Tibial nerve (tissue), 4 donors: Measurements from ENCODE around the gene ACVR1. TPM values are rescaled to one million over a fixed set of nuclear protein-coding genes. Genes with fewer than 3 reads are reported as not detected.

Source experiments
- DNase-seq, 2 donors: peaks; one replicate each; pipeline ENCODE4 v3.0.0-alpha.2; 2019; ENCODE audit warnings: low spot score in 2 of 2
- H3K27ac ChIP-seq, 4 donors: fragments of 200-600 bp; sonication (generic) in 3 of 4; one replicate each; pipeline ENCODE4 v1.5.1; 2017 to 2019; ENCODE audit warnings: mild to moderate bottlenecking in 1 of 4
- H3K27me3 ChIP-seq, 2 donors: fragments of 200-600 bp; sonication (generic) in 1 of 2; one replicate each; pipeline versions ENCODE4 v1.5.1 to v1.6.0; 2017 to 2019
- H3K36me3 ChIP-seq, 3 donors: fragments of 200-600 bp; sonication (generic); one replicate each; pipeline ENCODE4 v1.5.1; 2018 to 2019
- H3K4me1 ChIP-seq, 4 donors: fragments of 200-600 bp; sonication (generic) in 3 of 4; one replicate each; pipeline ENCODE4 v1.5.1; 2017 to 2019
- H3K4me3 ChIP-seq, 4 donors: fragments of 200-600 bp; sonication (generic) in 3 of 4; one replicate each; pipeline ENCODE4 v1.5.1; 2017 to 2019; ENCODE audit warnings: mild to moderate bottlenecking in 1 of 4, moderate library complexity in 1 of 4
- H3K9me3 ChIP-seq, 4 donors: fragments of 200-600 bp; sonication (generic) in 3 of 4; one replicate each; pipeline ENCODE4 v1.5.1; 2017 to 2019
- CTCF ChIP-seq, 5 experiments: fragments of 200-600 bp in 3 of 5; fragments of 450-650 bp in 2 of 5; sonication (generic) in 3 of 5; IDR thresholded peaks; one replicate each; pipeline ENCODE4 v1.5.1; 2016 to 2019; ENCODE audit warnings: antibody characterized with exemption in 5 of 5, mild to moderate bottlenecking in 3 of 5, moderate library complexity in 2 of 5
- EP300 ChIP-seq, 2 donors: sonication (generic); formaldehyde crosslinking; IDR thresholded peaks; one replicate each; pipeline ENCODE4 v1.6.1; 2017; ENCODE audit warnings: antibody characterized with exemption in 2 of 2, mild to moderate bottlenecking in 1 of 2
- POLR2A ChIP-seq, 2 donors: fragments of 450-650 bp; IDR thresholded peaks; one replicate each; pipeline ENCODE4 v1.6.1; 2017; ENCODE audit warnings: antibody characterized with exemption in 2 of 2, mild to moderate bottlenecking in 2 of 2, moderate library complexity in 2 of 2
- WGBS, 2 donors: methylation state at CpG; one replicate each; pipeline ENCODE4 v1.1.5; 2018; 5-methylcytosine and 5-hydroxymethylcytosine counted together
- total RNA-seq, 4 donors: library from RNA; depleted of rRNA; stranded (reverse); fragments of >200 nt; gene quantifications; one replicate each; pipeline ENCODE4 v1.1.0, GENCODE V29; 2016

ACVR1 gene
- total RNA-seq: 10 to 100 TPM; 19.2 to 24.7 (median 22.8) TPM

- Histone ChIP-seq H3K27ac (peak within 1 kb of the TSS; percentile 91 to 99 (median 94)), H3K9me3 (no peaks in the 10 kb centered on the region), H3K36me3 (no peaks in the 10 kb centered on the region), H3K27me3 (no peaks in the 10 kb centered on the region), H3K4me1 (peaks cover 0 to 38% (median 14%) of the 10 kb centered on the region in 4 donors), H3K4me3 (peak within 1 kb of the TSS; percentile 82 to 86 (median 84))
- TF ChIP-seq EP300 (IDR thresholded peaks at IDR 0.05) (peak; percentile 47 to 86), CTCF (IDR thresholded peaks at IDR 0.05) (peak; percentile 21 to 73 (median 58)), POLR2A (IDR thresholded peaks at IDR 0.05) (peak; percentile 32 to 56)
- 1% methylated on average over 55 to 72 of the region's 85 CpGs for WGBS, 2 donors
- peak; percentile 92 to 93 for DNase-seq
These were observed at the start of gene ACVR1 for GRCh38 chr2:157876066-157876785. Gene ACVR1, minus strand, starts transcription at chr2:157876330. Its CDS starts 76,837 bp downstream, at chr2:157799493.

- H3K36me3 ChIP-seq: no peaks in the 10 kb centered on the region
- H3K4me1 ChIP-seq: no peaks in the 10 kb centered on the region
- peaks cover 0 to 3% (median 0%) of the 10 kb centered on the region in 4 donors for H3K9me3 ChIP-seq
- no peak overlapping the region for H3K4me3 ChIP-seq
- H3K27ac ChIP-seq: no peak overlapping the region
- DNase-seq: no peak
- TF ChIP-seq EP300 (IDR thresholded peaks at IDR 0.05): no peak
- TF ChIP-seq POLR2A (IDR thresholded peaks at IDR 0.05): no peak
- WGBS, 2 donors: 79 to 80% methylated on average over 3 of the region's 3 CpGs
- H3K27me3 ChIP-seq: no peaks in the 10 kb centered on the region
These were observed 48.9 kb upstream of the ACVR1 start for GRCh38 chr2:157925071-157925470.

- Histone ChIP-seq H3K27ac (no peak overlapping the region), H3K36me3 (no peaks in the 10 kb centered on the region), H3K27me3 (no peaks in the 10 kb centered on the region), H3K4me3 (no peak overlapping the region), H3K9me3 (no peaks in the 10 kb centered on the region), H3K4me1 (no peaks in the 10 kb centered on the region)
- WGBS, 2 donors: 44 to 46% methylated on average over 5 of the region's 5 CpGs
- no peak for TF ChIP-seq EP300 (IDR thresholded peaks at IDR 0.05)
- TF ChIP-seq POLR2A (IDR thresholded peaks at IDR 0.05): no peak
- no peak for TF ChIP-seq CTCF (IDR thresholded peaks at IDR 0.05)
- DNase-seq: no peak
These were observed 47.6 kb upstream of the ACVR1 start for GRCh38 chr2:157923598-157924217.

- H3K9me3 ChIP-seq: peaks cover 0 to 3% (median 0%) of the 10 kb centered on the region in 4 donors
- WGBS, 2 donors: 80 to 92% methylated on average over 1 of the region's 1 CpG
- H3K4me3 ChIP-seq: no peak overlapping the region
- H3K27ac ChIP-seq: no peak overlapping the region
- no peaks in the 10 kb centered on the region for H3K27me3 ChIP-seq
- no peak for DNase-seq
- H3K36me3 ChIP-seq: no peaks in the 10 kb centered on the region
- TF ChIP-seq EP300 (IDR thresholded peaks at IDR 0.05): no peak
- TF ChIP-seq CTCF (IDR thresholded peaks at IDR 0.05): no peak
- TF ChIP-seq POLR2A (IDR thresholded peaks at IDR 0.05): no peak
- H3K4me1 ChIP-seq: no peaks in the 10 kb centered on the region
These were observed 46.7 kb upstream of the ACVR1 start for GRCh38 chr2:157922815-157923214.

- H3K9me3 ChIP-seq: peaks cover 0 to 7% (median 0%) of the 10 kb centered on the region in 4 donors
- no peaks in the 10 kb centered on the region for H3K36me3 ChIP-seq
- H3K4me3 ChIP-seq: no peak overlapping the region
- no peak overlapping the region for H3K27ac ChIP-seq
- TF ChIP-seq EP300 (IDR thresholded peaks at IDR 0.05): no peak
- TF ChIP-seq CTCF (IDR thresholded peaks at IDR 0.05): no peak
- TF ChIP-seq POLR2A (IDR thresholded peaks at IDR 0.05): no peak
- no peaks in the 10 kb centered on the region for H3K4me1 ChIP-seq
- no peak for DNase-seq
- H3K27me3 ChIP-seq: no peaks in the 10 kb centered on the region
- WGBS, 2 donors: 86 to 89% methylated on average over 5 of the region's 5 CpGs
These were observed 46.2 kb upstream of the ACVR1 start for GRCh38 chr2:157922336-157922735.
